LHCN-M2 (cell line): ENCODE measurements around the gene DEPDC5. TPM values are rescaled to one million over a fixed set of nuclear protein-coding genes. Genes with fewer than 3 reads are reported as not detected.
"Not testable (repeated sequence)": the region's sequence is repeated elsewhere in the genome, so short reads cannot be mapped to it uniquely, and the experiment has no call there.

Source experiments
- DNase-seq: peaks from one replicate; pipeline ENCODE4 v3.0.0-alpha.2; 2012; ENCODE audit warnings: low read depth
- total RNA-seq: library from RNA; depleted of rRNA; stranded (reverse); fragments of >200 nt; gene quantifications from 2 replicates; pipeline ENCODE4 v1.2.3, GENCODE V29; 2014

DEPDC5 gene
- total RNA-seq, 1 experiment from 2014 or later, result 13.8 TPM

GRCh38 chr22:31749636-31750364 is 4.0 kb upstream of the DEPDC5 start, which contains the start of gene PRR14L:
Gene PRR14L (minus strand): TSS chr22:31750132. CDS start chr22:31738860, 11,272 bp downstream.
- peak; percentile 92 for DNase-seq

- DNase-seq, result no peak
Observed at GRCh38 chr22:31750365-31751284, 3.2 kb upstream of the DEPDC5 start.

- no peak for DNase-seq
Observed at GRCh38 chr22:31752096-31752847, 1.5 kb upstream of the DEPDC5 start.

- peak; percentile 20 for DNase-seq
Observed at GRCh38 chr22:31753005-31753633, 700 bp upstream of the DEPDC5 start.

- no peak for DNase-seq
Observed at GRCh38 chr22:31754813-31755212, 994 bp downstream of the DEPDC5 start.

- DNase-seq, result no peak
Observed at GRCh38 chr22:31757265-31757664, 3.4 kb downstream of the DEPDC5 start.

GRCh38 chr22:31758860-31759259 is 5.0 kb downstream of the DEPDC5 start:
- not testable (repeated sequence) for DNase-seq

- DNase-seq, result no peak
Observed at GRCh38 chr22:31764785-31765184, 11.0 kb downstream of the DEPDC5 start.

- DNase-seq, result no peak
Observed at GRCh38 chr22:31768422-31769059, 14.7 kb downstream of the DEPDC5 start.

- no peak for DNase-seq
Observed at GRCh38 chr22:31773416-31773815, 19.6 kb downstream of the DEPDC5 start.

GRCh38 chr22:31776231-31776630 is 22.4 kb downstream of the DEPDC5 start:
- DNase-seq, result no peak

- DNase-seq, result no peak
Observed at GRCh38 chr22:31789803-31790202, 36.0 kb downstream of the DEPDC5 start.

- no peak for DNase-seq
Observed at GRCh38 chr22:31790240-31790639, 36.4 kb downstream of the DEPDC5 start.

- not testable (repeated sequence) for DNase-seq
Observed at GRCh38 chr22:31799358-31799757, 45.5 kb downstream of the DEPDC5 start.

GRCh38 chr22:31800065-31800464 is 46.2 kb downstream of the DEPDC5 start:
- DNase-seq, result peak; percentile 81

GRCh38 chr22:31800861-31801260 is 47.0 kb downstream of the DEPDC5 start:
- not testable (repeated sequence) for DNase-seq

- DNase-seq, result no peak
Observed at GRCh38 chr22:31802575-31802974, 48.8 kb downstream of the DEPDC5 start.

- no peak for DNase-seq
Observed at GRCh38 chr22:31806751-31807150, 52.9 kb downstream of the DEPDC5 start.

GRCh38 chr22:31812977-31813605 is 59.3 kb downstream of the DEPDC5 start:
- DNase-seq, result no peak

GRCh38 chr22:31813898-31814297 is 60.1 kb downstream of the DEPDC5 start:
- DNase-seq, result not testable (repeated sequence)
